Chondrocyte (in vitro differentiated cells): ENCODE data around the gene FAM111B. TPM values are rescaled to one million over a fixed set of nuclear protein-coding genes. Genes with fewer than 3 reads are reported as not detected.

Experiments used
- DNase-seq: peaks from one replicate; pipeline ENCODE4 v3.0.0; 2021; ENCODE audit warnings: mixed read lengths, low spot score
- H3K27ac Mint-ChIP-seq: one replicate; pipeline ENCODE4 v1.8.0; 2021; ENCODE audit warnings: mild to moderate bottlenecking, moderate library complexity, mixed read lengths; ENCODE audit not compliant: unreplicated experiment
- H3K27me3 Mint-ChIP-seq: 2 replicates; pipeline ENCODE4 v1.8.0; 2021; ENCODE audit warnings: low read depth, mixed read lengths
- H3K36me3 Mint-ChIP-seq: 2 replicates; pipeline ENCODE4 v1.8.0; 2021; ENCODE audit warnings: low read depth, mixed read lengths
- H3K4me1 Mint-ChIP-seq: 2 replicates; pipeline ENCODE4 v1.8.0; 2021; ENCODE audit warnings: low read depth, mild to moderate bottlenecking, mixed read lengths
- H3K4me3 Mint-ChIP-seq: one replicate; pipeline ENCODE4 v1.8.0; 2021; ENCODE audit warnings: mild to moderate bottlenecking, moderate library complexity, mixed read lengths; ENCODE audit not compliant: unreplicated experiment
- H3K9me3 Mint-ChIP-seq: 2 replicates; pipeline ENCODE4 v1.8.0; 2021; ENCODE audit warnings: low read depth, mixed read lengths
- CTCF ChIP-seq: fragments of 200-600 bp; sonication (generic); IDR thresholded peaks from 2 replicates; pipeline ENCODE4 v1.5.0; 2021; ENCODE audit warnings: antibody characterized with exemption, mild to moderate bottlenecking, moderate library complexity
- total RNA-seq: library from RNA; stranded (reverse); gene quantifications from 3 replicates; pipeline ENCODE4 v1.2.1, GENCODE V29; 2021

Gene FAM111B
- total RNA-seq, 1 donor from 2014 or later = 1.6 TPM

- no peaks in the 10 kb centered on the region for H3K27me3 Mint-ChIP-seq
- no peaks in the 10 kb centered on the region for H3K9me3 Mint-ChIP-seq
Measured at GRCh38 chr11:59141673-59142460, 34.8 kb downstream of the FAM111B start.

GRCh38 chr11:59142530-59143507 lies 35.8 kb downstream of the FAM111B start, which contains the start of gene FAM111A:
TSS of gene FAM111A (plus strand) at chr11:59142856. CDS start at chr11:59148873, 6,017 bp downstream.
- no peaks in the 10 kb centered on the region for H3K36me3 Mint-ChIP-seq
- DNase-seq = peak; percentile 91
- no peaks in the 10 kb centered on the region for H3K9me3 Mint-ChIP-seq
- peak within 1 kb of the TSS; percentile 93 for H3K4me3 Mint-ChIP-seq
- peaks cover 39% of the 10 kb centered on the region for H3K4me1 Mint-ChIP-seq
- peak; percentile 74 for TF ChIP-seq CTCF
- no peaks in the 10 kb centered on the region for H3K27me3 Mint-ChIP-seq
- H3K27ac Mint-ChIP-seq = peak within 1 kb of the TSS; percentile 97

More at GRCh38 chr11:59141673-59142460, 34.8 kb downstream of the FAM111B start:
- Mint-ChIP-seq H3K4me1 (peaks cover 39% of the 10 kb centered on the region), H3K4me3 (peak overlapping the region; percentile 93), H3K27ac (peak overlapping the region; percentile 97), H3K36me3 (no peaks in the 10 kb centered on the region)
- no peak for TF ChIP-seq CTCF
- no peak for DNase-seq

GRCh38 chr11:59144096-59144495 lies 37.1 kb downstream of the FAM111B start:
- no peak for TF ChIP-seq CTCF
- H3K9me3 Mint-ChIP-seq = no peaks in the 10 kb centered on the region
- H3K4me3 Mint-ChIP-seq = peak overlapping the region; percentile 93
- no peaks in the 10 kb centered on the region for H3K27me3 Mint-ChIP-seq
- H3K4me1 Mint-ChIP-seq = peaks cover 39% of the 10 kb centered on the region
- no peak for DNase-seq
- peaks cover 1% of the 10 kb centered on the region for H3K36me3 Mint-ChIP-seq
- H3K27ac Mint-ChIP-seq = peak overlapping the region; percentile 68

- TF ChIP-seq CTCF = peak; percentile 46
- H3K4me1 Mint-ChIP-seq = peaks cover 39% of the 10 kb centered on the region
- peaks cover 2% of the 10 kb centered on the region for H3K36me3 Mint-ChIP-seq
- peak overlapping the region; percentile 93 for H3K4me3 Mint-ChIP-seq
- DNase-seq = no peak
- H3K9me3 Mint-ChIP-seq = no peaks in the 10 kb centered on the region
- peak overlapping the region; percentile 68 for H3K27ac Mint-ChIP-seq
- no peaks in the 10 kb centered on the region for H3K27me3 Mint-ChIP-seq
Measured at GRCh38 chr11:59144579-59145345, 37.7 kb downstream of the FAM111B start.
